Measurements from ENCODE around the gene RAB3IL1.

Gene RAB3IL1

GRCh38 chr11:61854966-61855714 is 62.2 kb downstream of the RAB3IL1 start:
- Histone ChIP-seq H3K27me3 (replicated peaks in 2 of 5; ENCODE audit: control insufficient read depth in 4 of 5, insufficient read depth in 5 of 5, low read length in 4 of 5) (no peaks in the 10 kb centered on the region), H3K9me3 (ENCODE audit: control extremely low read depth in 1 of 5, control insufficient read depth in 4 of 5, insufficient read depth in 2 of 5, low read depth in 1 of 5, low read length in 4 of 5) (no peaks in the 10 kb centered on the region), H3K27ac (ENCODE audit: insufficient read depth in 1 of 2, low read depth in 1 of 2, low read length in 2 of 2, poor library complexity in 1 of 2, severe bottlenecking in 2 of 2) (no peak overlapping the region), H3K4me1 (ENCODE audit: control extremely low read depth in 1 of 4, control insufficient read depth in 4 of 4, insufficient read depth in 4 of 4, low read length in 3 of 4) (no peaks in the 10 kb centered on the region), H3K4me3 (ENCODE audit: control insufficient read depth in 1 of 7, extremely low read depth in 1 of 7, insufficient read depth in 4 of 7, low read depth in 2 of 7, low read length in 6 of 7) (no peak overlapping the region), H3K36me3 (ENCODE audit: control insufficient read depth in 4 of 4, insufficient read depth in 4 of 4, low read length in 3 of 4) (peaks cover 11 to 89% (median 74%) of the 10 kb centered on the region in 4 experiments)
- CTCF ChIA-PET: interaction anchor here (0.8 to 1.4 kb wide), 4 partner anchors 15 to 253 kb away, joined by 4 read pairs; no protein-coding TSS in a partner anchor
- POLR2A ChIA-PET: no interaction called here
- 97% methylated on average over 14 of the region's 14 CpGs for WGBS (ENCODE audit: insufficient coverage)
- no peak for DNase-seq

DNA sequence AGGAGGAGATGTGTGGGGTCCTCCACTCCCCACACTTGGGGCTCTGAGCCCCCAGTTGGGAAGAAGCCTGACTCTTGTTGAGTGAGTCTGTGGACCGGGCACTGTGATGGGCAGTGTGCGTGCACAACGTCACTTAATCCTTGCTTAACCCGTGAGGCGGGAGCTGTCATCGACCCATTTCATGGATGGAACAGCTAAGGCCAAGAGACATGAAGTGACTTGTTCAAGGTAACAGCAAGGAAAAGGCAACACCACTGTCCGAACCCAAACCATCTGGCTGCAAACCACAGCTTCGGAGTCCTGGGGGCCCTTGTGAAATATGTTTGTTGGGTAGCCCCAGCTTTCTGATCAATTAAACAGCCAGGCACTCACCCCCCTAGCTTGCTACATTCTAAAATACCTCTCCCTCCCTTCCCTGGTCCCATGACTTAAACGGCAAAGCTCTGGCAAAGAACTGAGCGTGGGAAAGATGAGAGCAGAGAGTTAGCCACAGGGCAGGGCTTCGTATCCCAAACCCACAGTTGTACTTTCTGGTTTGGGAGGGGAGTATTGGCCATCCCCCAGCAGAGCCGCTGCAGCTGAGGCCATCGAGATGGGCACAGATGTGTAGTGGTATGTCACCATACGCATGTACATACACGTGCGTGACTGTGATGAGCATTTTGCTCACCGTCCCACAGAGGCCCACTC is 63.0 kb downstream of the RAB3IL1 start:
- DNase-seq: no peak
- no peak overlapping the region for H3K27ac ChIP-seq (ENCODE audit: insufficient read depth in 1 of 2, low read depth in 1 of 2, low read length in 2 of 2, poor library complexity in 1 of 2, severe bottlenecking in 2 of 2)
- WGBS (ENCODE audit: insufficient coverage): 98% methylated on average over 17 of the region's 17 CpGs
- CTCF ChIA-PET: interaction anchor here (0.8 to 1.4 kb wide), 4 partner anchors 16 to 254 kb away, joined by 4 read pairs; no protein-coding TSS in a partner anchor
- H3K9me3 ChIP-seq (ENCODE audit: control extremely low read depth in 1 of 5, control insufficient read depth in 4 of 5, insufficient read depth in 2 of 5, low read depth in 1 of 5, low read length in 4 of 5): no peaks in the 10 kb centered on the region
- H3K36me3 ChIP-seq (ENCODE audit: control insufficient read depth in 4 of 4, insufficient read depth in 4 of 4, low read length in 3 of 4): peaks cover 10 to 90% (median 75%) of the 10 kb centered on the region in 4 experiments
- POLR2A ChIA-PET: no interaction called here
- no peak overlapping the region for H3K4me3 ChIP-seq (ENCODE audit: control insufficient read depth in 1 of 7, extremely low read depth in 1 of 7, insufficient read depth in 4 of 7, low read depth in 2 of 7, low read length in 6 of 7)
- H3K4me1 ChIP-seq (ENCODE audit: control extremely low read depth in 1 of 4, control insufficient read depth in 4 of 4, insufficient read depth in 4 of 4, low read length in 3 of 4): no peaks in the 10 kb centered on the region
- no peaks in the 10 kb centered on the region for H3K27me3 ChIP-seq (replicated peaks in 2 of 5; ENCODE audit: control insufficient read depth in 4 of 5, insufficient read depth in 5 of 5, low read length in 4 of 5)

GRCh38 chr11:61853698-61854169 is 63.6 kb downstream of the RAB3IL1 start:
- WGBS (ENCODE audit: insufficient coverage): 99% methylated on average over 12 of the region's 13 CpGs
- H3K4me1 ChIP-seq (ENCODE audit: control extremely low read depth in 1 of 4, control insufficient read depth in 4 of 4, insufficient read depth in 4 of 4, low read length in 3 of 4): no peaks in the 10 kb centered on the region

GRCh38 chr11:61851900-61852295 is 65.5 kb downstream of the RAB3IL1 start:
- Histone ChIP-seq H3K9me3 (ENCODE audit: control extremely low read depth in 1 of 5, control insufficient read depth in 4 of 5, insufficient read depth in 2 of 5, low read depth in 1 of 5, low read length in 4 of 5) (no peaks in the 10 kb centered on the region), H3K4me1 (ENCODE audit: control extremely low read depth in 1 of 4, control insufficient read depth in 4 of 4, insufficient read depth in 4 of 4, low read length in 3 of 4) (no peaks in the 10 kb centered on the region)
- CTCF ChIA-PET: no interaction called here

More at GRCh38 chr11:61853698-61854169, 63.6 kb downstream of the RAB3IL1 start:
- DNase-seq: no peak
- POLR2A ChIA-PET: no interaction called here
- H3K27ac ChIP-seq (ENCODE audit: insufficient read depth in 1 of 2, low read depth in 1 of 2, low read length in 2 of 2, poor library complexity in 1 of 2, severe bottlenecking in 2 of 2): no peak overlapping the region
- H3K4me3 ChIP-seq (ENCODE audit: control insufficient read depth in 1 of 7, extremely low read depth in 1 of 7, insufficient read depth in 4 of 7, low read depth in 2 of 7, low read length in 6 of 7): no peak overlapping the region
- CTCF ChIA-PET: interaction anchor here (0.8 to 1.2 kb wide), 4 partner anchors 17 to 54 kb away, joined by 3 to 4 read pairs (median 4); no protein-coding TSS in a partner anchor
- H3K9me3 ChIP-seq (ENCODE audit: control extremely low read depth in 1 of 5, control insufficient read depth in 4 of 5, insufficient read depth in 2 of 5, low read depth in 1 of 5, low read length in 4 of 5): no peaks in the 10 kb centered on the region
- H3K36me3 ChIP-seq (ENCODE audit: control insufficient read depth in 4 of 4, insufficient read depth in 4 of 4, low read length in 3 of 4): peaks cover 7 to 90% (median 73%) of the 10 kb centered on the region in 4 experiments
- H3K27me3 ChIP-seq (replicated peaks in 2 of 5; ENCODE audit: control insufficient read depth in 4 of 5, insufficient read depth in 5 of 5, low read length in 4 of 5): no peaks in the 10 kb centered on the region

DNA sequence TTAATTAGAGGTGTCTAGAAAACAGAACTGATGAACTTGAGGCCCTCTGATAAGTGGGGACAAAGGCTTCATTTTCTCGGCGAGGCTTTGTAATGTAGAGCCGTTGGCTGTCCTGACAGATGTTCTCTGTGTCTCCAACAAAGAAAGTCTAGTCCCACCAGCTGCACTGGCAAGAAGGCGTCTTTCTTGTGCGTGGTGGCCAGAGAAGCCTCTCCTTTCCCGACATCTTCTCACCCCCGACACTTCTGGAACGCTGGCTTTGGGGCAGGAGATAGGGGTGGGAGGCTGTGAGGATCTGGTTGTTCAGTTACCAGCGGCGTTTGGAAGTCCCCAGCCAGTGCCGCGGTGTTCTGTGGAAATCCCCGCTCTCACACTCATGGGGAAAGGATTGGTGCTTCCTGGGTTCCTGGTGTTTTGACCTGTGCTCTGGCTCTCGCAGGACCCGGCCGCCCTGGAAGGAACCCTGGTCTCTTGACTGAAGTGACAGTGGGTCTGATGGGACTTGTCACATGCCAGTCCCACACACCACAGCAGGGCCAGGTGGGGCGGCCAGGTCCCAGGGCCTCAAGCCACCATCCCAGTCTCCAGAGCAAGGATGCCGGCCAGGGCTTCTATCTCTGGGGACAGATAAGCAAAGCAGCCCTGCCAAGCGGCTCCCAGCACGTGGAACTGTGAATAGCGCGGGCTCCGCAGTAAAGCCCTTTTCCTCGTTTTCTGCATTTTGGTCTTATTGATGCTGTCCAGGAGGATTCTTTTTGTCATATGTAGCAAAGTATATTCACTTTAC is 66.1 kb downstream of the RAB3IL1 start:
- POLR2A ChIA-PET: interaction anchor here (0.6 kb wide), 1 partner anchor 16 kb away, joined by 5 read pairs; no protein-coding TSS in a partner anchor
- Histone ChIP-seq H3K27ac (ENCODE audit: insufficient read depth in 1 of 2, low read depth in 1 of 2, low read length in 2 of 2, poor library complexity in 1 of 2, severe bottlenecking in 2 of 2) (no peak overlapping the region), H3K36me3 (ENCODE audit: control insufficient read depth in 4 of 4, insufficient read depth in 4 of 4, low read length in 3 of 4) (peaks cover 15 to 92% (median 76%) of the 10 kb centered on the region in 4 experiments), H3K9me3 (ENCODE audit: control extremely low read depth in 1 of 5, control insufficient read depth in 4 of 5, insufficient read depth in 2 of 5, low read depth in 1 of 5, low read length in 4 of 5) (no peaks in the 10 kb centered on the region), H3K4me3 (ENCODE audit: control insufficient read depth in 1 of 7, extremely low read depth in 1 of 7, insufficient read depth in 4 of 7, low read depth in 2 of 7, low read length in 6 of 7) (no peak overlapping the region), H3K4me1 (ENCODE audit: control extremely low read depth in 1 of 4, control insufficient read depth in 4 of 4, insufficient read depth in 4 of 4, low read length in 3 of 4) (no peaks in the 10 kb centered on the region), H3K27me3 (replicated peaks in 2 of 5; ENCODE audit: control insufficient read depth in 4 of 5, insufficient read depth in 5 of 5, low read length in 4 of 5) (no peaks in the 10 kb centered on the region)
- no peak for DNase-seq
- WGBS (ENCODE audit: insufficient coverage): 96% methylated on average over 17 of the region's 24 CpGs
- CTCF ChIA-PET: interaction anchor here (0.6 kb wide), 1 partner anchor 29 kb away, joined by 3 read pairs; no protein-coding TSS in a partner anchor

More at GRCh38 chr11:61851900-61852295, 65.5 kb downstream of the RAB3IL1 start:
- no peak overlapping the region for H3K4me3 ChIP-seq (ENCODE audit: control insufficient read depth in 1 of 7, extremely low read depth in 1 of 7, insufficient read depth in 4 of 7, low read depth in 2 of 7, low read length in 6 of 7)
- POLR2A ChIA-PET: interaction anchor here (0.6 kb wide), 1 partner anchor 1956 kb away, joined by 3 read pairs; no protein-coding TSS in a partner anchor
- H3K27ac ChIP-seq (ENCODE audit: insufficient read depth in 1 of 2, low read depth in 1 of 2, low read length in 2 of 2, poor library complexity in 1 of 2, severe bottlenecking in 2 of 2): no peak overlapping the region
- no peak for DNase-seq
- peaks cover 13 to 93% (median 76%) of the 10 kb centered on the region in 4 experiments for H3K36me3 ChIP-seq (ENCODE audit: control insufficient read depth in 4 of 4, insufficient read depth in 4 of 4, low read length in 3 of 4)
- 100% methylated on average over 5 of the region's 6 CpGs for WGBS (ENCODE audit: insufficient coverage)
- H3K27me3 ChIP-seq (replicated peaks in 2 of 5; ENCODE audit: control insufficient read depth in 4 of 5, insufficient read depth in 5 of 5, low read length in 4 of 5): no peaks in the 10 kb centered on the region

DNA sequence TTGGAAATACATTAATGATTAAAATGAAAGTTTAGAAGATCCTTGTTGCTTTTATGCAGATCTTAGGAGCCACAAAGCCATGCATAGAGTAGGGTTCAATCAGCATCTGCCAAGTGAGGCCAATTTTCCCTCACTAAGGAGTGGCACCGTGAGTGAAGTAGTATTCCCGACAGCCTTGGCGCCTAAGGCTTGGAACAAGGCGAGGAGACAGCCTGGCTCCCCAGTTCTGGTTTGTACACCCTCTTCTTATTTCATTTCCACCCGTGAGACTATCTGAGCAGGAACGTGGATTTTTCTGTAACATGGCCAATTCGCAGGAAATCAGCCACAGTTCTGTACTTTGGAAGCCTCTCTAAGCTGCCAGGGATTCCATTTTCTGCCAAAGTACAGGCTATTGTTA is 66.7 kb downstream of the RAB3IL1 start:
- H3K4me1 ChIP-seq (ENCODE audit: control extremely low read depth in 1 of 4, control insufficient read depth in 4 of 4, insufficient read depth in 4 of 4, low read length in 3 of 4): no peaks in the 10 kb centered on the region
- no peaks in the 10 kb centered on the region for H3K27me3 ChIP-seq (replicated peaks in 2 of 5; ENCODE audit: control insufficient read depth in 4 of 5, insufficient read depth in 5 of 5, low read length in 4 of 5)
- H3K36me3 ChIP-seq (ENCODE audit: control insufficient read depth in 4 of 4, insufficient read depth in 4 of 4, low read length in 3 of 4): peaks cover 15 to 92% (median 76%) of the 10 kb centered on the region in 4 experiments
- H3K27ac ChIP-seq (ENCODE audit: insufficient read depth in 1 of 2, low read depth in 1 of 2, low read length in 2 of 2, poor library complexity in 1 of 2, severe bottlenecking in 2 of 2): no peak overlapping the region
- WGBS (ENCODE audit: insufficient coverage): 97% methylated on average over 7 of the region's 7 CpGs
- H3K9me3 ChIP-seq (ENCODE audit: control extremely low read depth in 1 of 5, control insufficient read depth in 4 of 5, insufficient read depth in 2 of 5, low read depth in 1 of 5, low read length in 4 of 5): no peaks in the 10 kb centered on the region
- POLR2A ChIA-PET: no interaction called here
- CTCF ChIA-PET: interaction anchor here (0.6 kb wide), 1 partner anchor 28 kb away, joined by 3 read pairs; no protein-coding TSS in a partner anchor
- DNase-seq: no peak
- no peak overlapping the region for H3K4me3 ChIP-seq (ENCODE audit: control insufficient read depth in 1 of 7, extremely low read depth in 1 of 7, insufficient read depth in 4 of 7, low read depth in 2 of 7, low read length in 6 of 7)
